ENCODE data around the gene NRG3.

Gene NRG3

GRCh38 chr10:82914655-82915136, 1039.7 kb downstream of the NRG3 start:
- no peak overlapping the region for H3K27ac ChIP-seq (ENCODE audit: low read depth, low read length, severe bottlenecking)
- no peaks in the 10 kb centered on the region for H3K4me1 ChIP-seq (ENCODE audit: control insufficient read depth, insufficient read depth, low read length, poor library complexity, severe bottlenecking)
- H3K4me3 ChIP-seq (ENCODE audit: extremely low read depth, insufficient read depth, low read length, poor library complexity, severe bottlenecking): no peak overlapping the region

GRCh38 chr10:82916941-82917340, 1041.9 kb downstream of the NRG3 start:
- WGBS, 2 experiments (ENCODE audit: insufficient coverage in 2 of 2): 96 to 100% methylated on average over 3 of the region's 4 CpGs
- H3K4me3 ChIP-seq (ENCODE audit: extremely low read depth, insufficient read depth, low read length, poor library complexity, severe bottlenecking): no peak overlapping the region

More at GRCh38 chr10:82914655-82915136, 1039.7 kb downstream of the NRG3 start:
- no peaks in the 10 kb centered on the region for H3K36me3 ChIP-seq (ENCODE audit: control insufficient read depth, insufficient read depth, low read length)
- no peaks in the 10 kb centered on the region for H3K9me3 ChIP-seq (ENCODE audit: control insufficient read depth, low read length)

GRCh38 chr10:82918022-82918421, 1043.0 kb downstream of the NRG3 start:
- Histone ChIP-seq H3K4me1 (ENCODE audit: control insufficient read depth, insufficient read depth, low read length, poor library complexity, severe bottlenecking) (no peaks in the 10 kb centered on the region), H3K4me3 (ENCODE audit: extremely low read depth, insufficient read depth, low read length, poor library complexity, severe bottlenecking) (no peak overlapping the region), H3K27ac (ENCODE audit: low read depth, low read length, severe bottlenecking) (no peak overlapping the region), H3K9me3 (ENCODE audit: control insufficient read depth, low read length) (no peaks in the 10 kb centered on the region), H3K36me3 (ENCODE audit: control insufficient read depth, insufficient read depth, low read length) (no peaks in the 10 kb centered on the region)

More at GRCh38 chr10:82916941-82917340, 1041.9 kb downstream of the NRG3 start:
- H3K27ac ChIP-seq (ENCODE audit: low read depth, low read length, severe bottlenecking): no peak overlapping the region
- H3K4me1 ChIP-seq (ENCODE audit: control insufficient read depth, insufficient read depth, low read length, poor library complexity, severe bottlenecking): no peaks in the 10 kb centered on the region
- H3K36me3 ChIP-seq (ENCODE audit: control insufficient read depth, insufficient read depth, low read length): no peaks in the 10 kb centered on the region
- no peaks in the 10 kb centered on the region for H3K9me3 ChIP-seq (ENCODE audit: control insufficient read depth, low read length)

GRCh38 chr10:82922046-82922445, 1047.1 kb downstream of the NRG3 start:
- Histone ChIP-seq H3K9me3 (ENCODE audit: control insufficient read depth, low read length) (peaks cover 5% of the 10 kb centered on the region), H3K27ac (ENCODE audit: low read depth, low read length, severe bottlenecking) (no peak overlapping the region), H3K4me1 (ENCODE audit: control insufficient read depth, insufficient read depth, low read length, poor library complexity, severe bottlenecking) (no peaks in the 10 kb centered on the region), H3K4me3 (ENCODE audit: extremely low read depth, insufficient read depth, low read length, poor library complexity, severe bottlenecking) (no peak overlapping the region), H3K36me3 (ENCODE audit: control insufficient read depth, insufficient read depth, low read length) (no peaks in the 10 kb centered on the region)
- WGBS, 2 experiments (ENCODE audit: insufficient coverage in 2 of 2): no CpG with 5 or more reads among the region's 4 CpGs

- no peak overlapping the region for H3K4me3 ChIP-seq (ENCODE audit: extremely low read depth, insufficient read depth, low read length, poor library complexity, severe bottlenecking)
- H3K9me3 ChIP-seq (ENCODE audit: control insufficient read depth, low read length): peaks cover 5% of the 10 kb centered on the region
- 83 to 94% methylated on average over 1 to 2 of the region's 2 CpGs for WGBS, 2 experiments (ENCODE audit: insufficient coverage in 2 of 2)
- H3K36me3 ChIP-seq (ENCODE audit: control insufficient read depth, insufficient read depth, low read length): no peaks in the 10 kb centered on the region
- no peak overlapping the region for H3K27ac ChIP-seq (ENCODE audit: low read depth, low read length, severe bottlenecking)
- no peaks in the 10 kb centered on the region for H3K4me1 ChIP-seq (ENCODE audit: control insufficient read depth, insufficient read depth, low read length, poor library complexity, severe bottlenecking)
Observed at GRCh38 chr10:82922755-82923154, 1047.8 kb downstream of the NRG3 start.

- Histone ChIP-seq H3K4me3 (ENCODE audit: extremely low read depth, insufficient read depth, low read length, poor library complexity, severe bottlenecking) (no peak overlapping the region), H3K36me3 (ENCODE audit: control insufficient read depth, insufficient read depth, low read length) (no peaks in the 10 kb centered on the region), H3K9me3 (ENCODE audit: control insufficient read depth, low read length) (peaks cover 5% of the 10 kb centered on the region), H3K4me1 (ENCODE audit: control insufficient read depth, insufficient read depth, low read length, poor library complexity, severe bottlenecking) (no peaks in the 10 kb centered on the region), H3K27ac (ENCODE audit: low read depth, low read length, severe bottlenecking) (no peak overlapping the region)
- 100% methylated on average over 1 of the region's 1 CpG; no CpG with 5 or more reads in 1 of the 2 experiments for WGBS, 2 experiments (ENCODE audit: insufficient coverage in 2 of 2)
Observed at GRCh38 chr10:82924711-82925110, 1049.7 kb downstream of the NRG3 start.

- no peaks in the 10 kb centered on the region for H3K36me3 ChIP-seq (ENCODE audit: control insufficient read depth, insufficient read depth, low read length)
- no peak overlapping the region for H3K4me3 ChIP-seq (ENCODE audit: extremely low read depth, insufficient read depth, low read length, poor library complexity, severe bottlenecking)
- H3K9me3 ChIP-seq (ENCODE audit: control insufficient read depth, low read length): peaks cover 5% of the 10 kb centered on the region
- no peaks in the 10 kb centered on the region for H3K4me1 ChIP-seq (ENCODE audit: control insufficient read depth, insufficient read depth, low read length, poor library complexity, severe bottlenecking)
- 67 to 80% methylated on average over 1 to 3 of the region's 3 CpGs for WGBS, 2 experiments (ENCODE audit: insufficient coverage in 2 of 2)
- H3K27ac ChIP-seq (ENCODE audit: low read depth, low read length, severe bottlenecking): no peak overlapping the region
Observed at GRCh38 chr10:82925547-82925946, 1050.6 kb downstream of the NRG3 start.

- Histone ChIP-seq H3K4me1 (ENCODE audit: control insufficient read depth, insufficient read depth, low read length, poor library complexity, severe bottlenecking) (no peaks in the 10 kb centered on the region), H3K4me3 (ENCODE audit: extremely low read depth, insufficient read depth, low read length, poor library complexity, severe bottlenecking) (no peak overlapping the region), H3K36me3 (ENCODE audit: control insufficient read depth, insufficient read depth, low read length) (no peaks in the 10 kb centered on the region), H3K9me3 (ENCODE audit: control insufficient read depth, low read length) (no peaks in the 10 kb centered on the region), H3K27ac (ENCODE audit: low read depth, low read length, severe bottlenecking) (no peak overlapping the region)
- 80 to 88% methylated on average over 2 to 3 of the region's 3 CpGs for WGBS, 2 experiments (ENCODE audit: insufficient coverage in 2 of 2)
Observed at GRCh38 chr10:82932451-82932850, 1057.5 kb downstream of the NRG3 start.

GRCh38 chr10:82934429-82934828, 1059.4 kb downstream of the NRG3 start:
- Histone ChIP-seq H3K4me1 (ENCODE audit: control insufficient read depth, insufficient read depth, low read length, poor library complexity, severe bottlenecking) (no peaks in the 10 kb centered on the region), H3K9me3 (ENCODE audit: control insufficient read depth, low read length) (no peaks in the 10 kb centered on the region), H3K27ac (ENCODE audit: low read depth, low read length, severe bottlenecking) (no peak overlapping the region), H3K4me3 (ENCODE audit: extremely low read depth, insufficient read depth, low read length, poor library complexity, severe bottlenecking) (no peak overlapping the region), H3K36me3 (ENCODE audit: control insufficient read depth, insufficient read depth, low read length) (no peaks in the 10 kb centered on the region)
- WGBS, 2 experiments (ENCODE audit: insufficient coverage in 2 of 2): 17% methylated on average over 1 of the region's 2 CpGs; no CpG with 5 or more reads in 1 of the 2 experiments

- Histone ChIP-seq H3K27ac (ENCODE audit: low read depth, low read length, severe bottlenecking) (no peak overlapping the region), H3K9me3 (ENCODE audit: control insufficient read depth, low read length) (no peaks in the 10 kb centered on the region), H3K4me1 (ENCODE audit: control insufficient read depth, insufficient read depth, low read length, poor library complexity, severe bottlenecking) (no peaks in the 10 kb centered on the region), H3K36me3 (ENCODE audit: control insufficient read depth, insufficient read depth, low read length) (no peaks in the 10 kb centered on the region), H3K4me3 (ENCODE audit: extremely low read depth, insufficient read depth, low read length, poor library complexity, severe bottlenecking) (no peak overlapping the region)
- WGBS, 2 experiments (ENCODE audit: insufficient coverage in 2 of 2): 93 to 100% methylated on average over 2 of the region's 2 CpGs
Observed at GRCh38 chr10:82934947-82935346, 1060.0 kb downstream of the NRG3 start.

- Histone ChIP-seq H3K4me3 (ENCODE audit: extremely low read depth, insufficient read depth, low read length, poor library complexity, severe bottlenecking) (no peak overlapping the region), H3K4me1 (ENCODE audit: control insufficient read depth, insufficient read depth, low read length, poor library complexity, severe bottlenecking) (no peaks in the 10 kb centered on the region), H3K36me3 (ENCODE audit: control insufficient read depth, insufficient read depth, low read length) (no peaks in the 10 kb centered on the region), H3K9me3 (ENCODE audit: control insufficient read depth, low read length) (no peaks in the 10 kb centered on the region), H3K27ac (ENCODE audit: low read depth, low read length, severe bottlenecking) (no peak overlapping the region)
- 82 to 92% methylated on average over 3 to 4 of the region's 4 CpGs for WGBS, 2 experiments (ENCODE audit: insufficient coverage in 2 of 2)
Observed at GRCh38 chr10:82938331-82938730, 1063.3 kb downstream of the NRG3 start.
